Liver (tissue), 9 donors: Measurements from ENCODE around the gene PEX12. TPM values are rescaled to one million over a fixed set of nuclear protein-coding genes. Genes with fewer than 3 reads are reported as not detected.

Source experiments
- DNase-seq: peaks from one replicate; pipeline ENCODE4 v3.0.0-alpha.2; 2017; ENCODE audit warnings: low spot score
- H3K27ac ChIP-seq, 2 donors: one replicate each; pipeline ENCODE4 v1.7.0; 2013; ENCODE audit warnings: inconsistent platforms in 2 of 2, low read length in 2 of 2, control low read depth in 1 of 2, low read depth in 1 of 2, mild to moderate bottlenecking in 1 of 2
- H3K27me3 ChIP-seq, 4 donors: one replicate each; pipeline versions ENCODE4 v1.6.1 to v1.7.0; 2013; ENCODE audit warnings: low read length in 3 of 4, inconsistent platforms in 1 of 4, mild to moderate bottlenecking in 1 of 4, moderate library complexity in 1 of 4; ENCODE audit not compliant: control insufficient read depth in 4 of 4, insufficient read depth in 4 of 4
- H3K36me3 ChIP-seq, 4 donors: one replicate each; pipeline versions ENCODE4 v1.6.1 to v1.7.0; 2013; ENCODE audit warnings: low read length in 3 of 4, mild to moderate bottlenecking in 3 of 4, low read depth in 1 of 4, moderate library complexity in 1 of 4; ENCODE audit not compliant: control insufficient read depth in 4 of 4, insufficient read depth in 3 of 4
- H3K4me1 ChIP-seq, 4 donors: one replicate each; pipeline versions ENCODE4 v1.6.1 to v1.7.0; 2013; ENCODE audit warnings: low read length in 3 of 4, mild to moderate bottlenecking in 3 of 4, moderate library complexity in 1 of 4; ENCODE audit not compliant: control insufficient read depth in 4 of 4, insufficient read depth in 4 of 4
- H3K4me3 ChIP-seq, 3 donors: one replicate each; pipeline versions ENCODE4 v1.6.1 to v1.7.0; 2013; ENCODE audit warnings: low read length in 3 of 3, control low read depth in 1 of 3, low read depth in 1 of 3, mild to moderate bottlenecking in 1 of 3
- H3K9ac ChIP-seq, 2 donors: one replicate each; pipeline ENCODE4 v1.7.0; 2013; ENCODE audit warnings: low read length in 2 of 2, mild to moderate bottlenecking in 2 of 2, moderate library complexity in 2 of 2, control low read depth in 1 of 2, low read depth in 1 of 2
- H3K9me3 ChIP-seq, 4 donors: one replicate each; pipeline versions ENCODE4 v1.6.1 to v1.7.0; 2013; ENCODE audit warnings: low read length in 3 of 4; ENCODE audit not compliant: control insufficient read depth in 4 of 4
- FOXA1 ChIP-seq: IDR thresholded peaks from 2 replicates; pipeline ENCODE4 v1.6.1; 2016; ENCODE audit warnings: antibody characterized with exemption
- GABPA ChIP-seq, 2 donors: IDR thresholded peaks in 1 of 2; conservative IDR thresholded peaks in 1 of 2; 2 replicates each; pipeline ENCODE4 v1.6.1; 2016; ENCODE audit warnings: antibody characterized with exemption in 2 of 2, mild to moderate bottlenecking in 1 of 2, moderate library complexity in 1 of 2
- HNF4G ChIP-seq: IDR thresholded peaks from 2 replicates; pipeline ENCODE4 v1.6.1; 2016; ENCODE audit warnings: antibody characterized with exemption
- JUND ChIP-seq, 2 donors: IDR thresholded peaks; 2 replicates each; pipeline ENCODE4 v1.6.1; 2016; ENCODE audit warnings: antibody characterized with exemption in 2 of 2
- MAX ChIP-seq: IDR thresholded peaks from 2 replicates; pipeline ENCODE4 v1.6.1; 2016; ENCODE audit warnings: antibody characterized with exemption
- NR2F2 ChIP-seq: IDR thresholded peaks from 2 replicates; pipeline ENCODE4 v1.6.1; 2016; ENCODE audit warnings: antibody characterized with exemption
- REST ChIP-seq: IDR thresholded peaks from 2 replicates; pipeline ENCODE4 v1.6.1; 2016; ENCODE audit warnings: antibody characterized with exemption, mild to moderate bottlenecking
- RXRA ChIP-seq, 2 donors: IDR thresholded peaks; 2 replicates each; pipeline ENCODE4 v1.6.1; 2017 to 2018; ENCODE audit warnings: antibody characterized with exemption in 2 of 2, mild to moderate bottlenecking in 1 of 2
- TAF1 ChIP-seq: conservative IDR thresholded peaks from 2 replicates; pipeline ENCODE4 v1.6.1; 2016; ENCODE audit warnings: antibody characterized with exemption, mild to moderate bottlenecking
- YY1 ChIP-seq: IDR thresholded peaks from 2 replicates; pipeline ENCODE4 v1.6.1; 2016; ENCODE audit warnings: antibody characterized with exemption, mild to moderate bottlenecking
- WGBS: extraction: QIAGEN DNeasy Blood & Tissue Kit; methylation state at CpG from one replicate; pipeline ENCODE4 v1.1.7; 2013; 5-methylcytosine and 5-hydroxymethylcytosine counted together
- polyA plus RNA-seq, 2 donors: library from polyadenylated mRNA; stranded (reverse) in 1 of 2; unstranded in 1 of 2; fragments of 200-250 nt in 1 of 2; fragments of >200 nt in 1 of 2; fragmentation: Nextera tagmentation in 1 of 2; extraction: Ambion mirVana in 1 of 2; gene quantifications; one replicate each; pipeline versions ENCODE4 v1.2.1 to v1.2.3, GENCODE V29; 2013 to 2015
- total RNA-seq, 2 donors: library from RNA; depleted of rRNA; stranded (reverse); fragments of >200 nt; gene quantifications; one replicate each; pipeline ENCODE4 v1.2.3, GENCODE V29; 2014
- TF ChIP-seq, protein P1 (sequence below): IDR thresholded peaks from 2 replicates; pipeline ENCODE4 v1.6.1; 2016; ENCODE audit warnings: antibody characterized with exemption
- TF ChIP-seq, protein P2 (sequence below): IDR thresholded peaks from 2 replicates; pipeline ENCODE4 v1.6.1; 2016; ENCODE audit warnings: antibody characterized with exemption
- donor health status: healthy.
- donor health status: healthy.
- donor health status: healthy.
- donor health status: healthy.
- donor health status: healthy.

Gene PEX12
- total and polyA plus RNA-seq, 4 donors: 2.0 to 3.6 (median 2.4) TPM

GRCh38 chr17:35553310-35553709 is 25.1 kb downstream of the PEX12 start:
- Histone ChIP-seq H3K4me3 (no peak overlapping the region), H3K36me3 (no peaks in the 10 kb centered on the region), H3K9ac (no peak overlapping the region), H3K27me3 (peaks cover 0 to 1% (median 0%) of the 10 kb centered on the region in 4 donors), H3K27ac (no peak overlapping the region), H3K9me3 (no peaks in the 10 kb centered on the region), H3K4me1 (no peaks in the 10 kb centered on the region)
- WGBS: 80% methylated on average over 4 of the region's 4 CpGs
- TF ChIP-seq FOXA1 (no peak), TAF1 (no peak), YY1 (no peak), HNF4G (no peak), NR2F2 (no peak), REST (no peak), JUND (IDR thresholded peaks at IDR 0.05) (no peak), MAX (no peak), RXRA (IDR thresholded peaks at IDR 0.05) (no peak)
- TF ChIP-seq, protein P1, sequence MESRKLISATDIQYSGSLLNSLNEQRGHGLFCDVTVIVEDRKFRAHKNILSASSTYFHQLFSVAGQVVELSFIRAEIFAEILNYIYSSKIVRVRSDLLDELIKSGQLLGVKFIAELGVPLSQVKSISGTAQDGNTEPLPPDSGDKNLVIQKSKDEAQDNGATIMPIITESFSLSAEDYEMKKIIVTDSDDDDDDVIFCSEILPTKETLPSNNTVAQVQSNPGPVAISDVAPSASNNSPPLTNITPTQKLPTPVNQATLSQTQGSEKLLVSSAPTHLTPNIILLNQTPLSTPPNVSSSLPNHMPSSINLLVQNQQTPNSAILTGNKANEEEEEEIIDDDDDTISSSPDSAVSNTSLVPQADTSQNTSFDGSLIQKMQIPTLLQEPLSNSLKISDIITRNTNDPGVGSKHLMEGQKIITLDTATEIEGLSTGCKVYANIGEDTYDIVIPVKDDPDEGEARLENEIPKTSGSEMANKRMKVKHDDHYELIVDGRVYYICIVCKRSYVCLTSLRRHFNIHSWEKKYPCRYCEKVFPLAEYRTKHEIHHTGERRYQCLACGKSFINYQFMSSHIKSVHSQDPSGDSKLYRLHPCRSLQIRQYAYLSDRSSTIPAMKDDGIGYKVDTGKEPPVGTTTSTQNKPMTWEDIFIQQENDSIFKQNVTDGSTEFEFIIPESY: no peak
- TF ChIP-seq, protein P2, sequence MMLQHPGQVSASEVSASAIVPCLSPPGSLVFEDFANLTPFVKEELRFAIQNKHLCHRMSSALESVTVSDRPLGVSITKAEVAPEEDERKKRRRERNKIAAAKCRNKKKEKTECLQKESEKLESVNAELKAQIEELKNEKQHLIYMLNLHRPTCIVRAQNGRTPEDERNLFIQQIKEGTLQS: no peak
- DNase-seq: no peak

- TF ChIP-seq MAX (no peak), NR2F2 (no peak), REST (no peak), HNF4G (no peak), GABPA (IDR thresholded peaks at IDR 0.05 in 1 of 2, conservative IDR thresholded peaks at IDR 0.05 in 1 of 2) (no peak)
- TF ChIP-seq, protein P1: no peak
- TF ChIP-seq, protein P2: no peak
- Histone ChIP-seq H3K27ac (no peak overlapping the region), H3K27me3 (no peaks in the 10 kb centered on the region), H3K9ac (no peak overlapping the region), H3K4me1 (no peaks in the 10 kb centered on the region), H3K9me3 (no peaks in the 10 kb centered on the region), H3K36me3 (no peaks in the 10 kb centered on the region), H3K4me3 (no peak overlapping the region)
- no peak for DNase-seq
- WGBS: 56% methylated on average over 1 of the region's 1 CpG
Observed at GRCh38 chr17:35548978-35549377, 29.4 kb downstream of the PEX12 start.
